AG09319 (cell line): ENCODE results near the gene APP.
"Not testable (repeated sequence)": the region's sequence is repeated elsewhere in the genome, so short reads cannot be mapped to it uniquely, and the experiment has no call there.

Experiments used
- DNase-seq: peaks from one replicate; pipeline ENCODE4 v3.0.0-alpha.2; 2010; ENCODE audit warnings: low read depth; ENCODE audit errors: extremely low read depth
- CTCF ChIP-seq: IDR thresholded peaks from 2 replicates; pipeline ENCODE4 v1.5.1; 2011; ENCODE audit warnings: low read depth, mild to moderate bottlenecking, inconsistent platforms, low read length, moderate library complexity

The APP gene

GRCh38 chr21:25925936-25926335 is 244.6 kb downstream of the APP start:
- no peak for TF ChIP-seq CTCF
- DNase-seq = no peak

GRCh38 chr21:25925064-25925800 is 245.3 kb downstream of the APP start:
- DNase-seq = no peak
- TF ChIP-seq CTCF = no peak

- DNase-seq = not testable (repeated sequence)
Measured at GRCh38 chr21:25918152-25918551, 252.4 kb downstream of the APP start.

- DNase-seq = no peak
- TF ChIP-seq CTCF = no peak
Measured at GRCh38 chr21:25916226-25916625, 254.3 kb downstream of the APP start.

- no peak for TF ChIP-seq CTCF
- no peak for DNase-seq
Measured at GRCh38 chr21:25913479-25913878, 257.1 kb downstream of the APP start.

GRCh38 chr21:25912402-25912746 is 258.2 kb downstream of the APP start:
- no peak for TF ChIP-seq CTCF
- DNase-seq = no peak

- TF ChIP-seq CTCF = no peak
- no peak for DNase-seq
Measured at GRCh38 chr21:25911730-25912401, 258.7 kb downstream of the APP start.

- no peak for DNase-seq
- no peak for TF ChIP-seq CTCF
Measured at GRCh38 chr21:25910809-25911208, 259.8 kb downstream of the APP start.
